Mesenchymal stem cell (in vitro differentiated cells and primary cell): ENCODE results near the gene NLRP6.

ENCODE experiments used
- DNase-seq: peaks from one replicate; pipeline ENCODE4 v3.0.0-alpha.2; 2013
- H2AFZ ChIP-seq: one replicate; pipeline ENCODE4 v1.6.1; 2013; ENCODE audit warnings: low read depth, mild to moderate bottlenecking, control low read depth, inconsistent platforms, low read length, moderate library complexity
- H2AK5ac ChIP-seq: 2 replicates; pipeline ENCODE4 v1.6.1; 2013; ENCODE audit warnings: low read length, moderate library complexity, mild to moderate bottlenecking, inconsistent platforms; ENCODE audit not compliant: severe bottlenecking
- H2BK120ac ChIP-seq: one replicate; pipeline ENCODE4 v1.6.1; 2013; ENCODE audit warnings: low read depth, mild to moderate bottlenecking, inconsistent platforms, low read length, moderate library complexity
- H2BK12ac ChIP-seq, 2 experiments: one replicate each; pipeline ENCODE4 v1.6.1; 2013; ENCODE audit warnings: inconsistent platforms in 2 of 2, low read length in 2 of 2, mild to moderate bottlenecking in 2 of 2, moderate library complexity in 2 of 2, control low read depth in 1 of 2
- H2BK15ac ChIP-seq: one replicate; pipeline ENCODE4 v1.6.1; 2013; ENCODE audit warnings: mild to moderate bottlenecking, low read depth, inconsistent platforms; ENCODE audit not compliant: poor library complexity, severe bottlenecking
- H2BK5ac ChIP-seq: 2 replicates; pipeline ENCODE4 v1.6.1; 2013; ENCODE audit warnings: low read depth, mild to moderate bottlenecking, low read length, control low read depth, inconsistent platforms; ENCODE audit not compliant: poor library complexity, severe bottlenecking
- H3K14ac ChIP-seq, 2 experiments: one replicate each; pipeline ENCODE4 v1.6.1; 2013; ENCODE audit warnings: inconsistent platforms in 2 of 2, low read length in 2 of 2, control low read depth in 1 of 2, mild to moderate bottlenecking in 1 of 2, moderate library complexity in 1 of 2
- H3K18ac ChIP-seq, 2 experiments: one replicate each; pipeline ENCODE4 v1.6.1; 2013; ENCODE audit warnings: inconsistent platforms in 2 of 2, low read length in 2 of 2, control low read depth in 1 of 2, low read depth in 1 of 2, mild to moderate bottlenecking in 1 of 2
- H3K23ac ChIP-seq, 2 experiments: one replicate each; pipeline ENCODE4 v1.6.1; 2013; ENCODE audit warnings: inconsistent platforms in 2 of 2, low read length in 2 of 2, mild to moderate bottlenecking in 2 of 2, moderate library complexity in 2 of 2, control low read depth in 1 of 2
- H3K27ac ChIP-seq: 2 replicates; pipeline ENCODE4 v1.5.1; 2013; ENCODE audit warnings: mild to moderate bottlenecking, moderate library complexity, low read length, control low read depth, inconsistent platforms; ENCODE audit not compliant: poor library complexity, severe bottlenecking
- H3K27me3 ChIP-seq, 2 experiments: 2 replicates each; pipeline versions ENCODE4 v1.6.1 to v1.7.0; 2013; ENCODE audit warnings: low read length in 2 of 2, mild to moderate bottlenecking in 2 of 2, moderate library complexity in 2 of 2, control low read depth in 1 of 2, inconsistent platforms in 1 of 2; ENCODE audit not compliant: control insufficient read depth in 1 of 2, insufficient read depth in 1 of 2
- H3K36me3 ChIP-seq, 2 experiments: 2 replicates each; pipeline versions ENCODE4 v1.6.1 to v1.7.0; 2013; ENCODE audit warnings: low read length in 2 of 2, control low read depth in 1 of 2, inconsistent platforms in 1 of 2, low read depth in 1 of 2, mild to moderate bottlenecking in 1 of 2; ENCODE audit not compliant: insufficient read depth in 2 of 2, control insufficient read depth in 1 of 2
- H3K4ac ChIP-seq, 2 experiments: one replicate each; pipeline ENCODE4 v1.6.1; 2013; ENCODE audit warnings: inconsistent platforms in 2 of 2, low read length in 2 of 2, mild to moderate bottlenecking in 2 of 2, moderate library complexity in 2 of 2, control low read depth in 1 of 2, low read depth in 1 of 2
- H3K4me1 ChIP-seq: 2 replicates; pipeline ENCODE4 v1.6.1; 2013; ENCODE audit warnings: low read depth, low read length, control low read depth; ENCODE audit not compliant: control insufficient read depth, insufficient read depth
- H3K4me2 ChIP-seq: 2 replicates; pipeline ENCODE4 v1.6.1; 2013; ENCODE audit warnings: low read length, mild to moderate bottlenecking, inconsistent platforms; ENCODE audit not compliant: poor library complexity, severe bottlenecking
- H3K4me3 ChIP-seq, 2 experiments: 2 replicates each; pipeline versions ENCODE4 v1.5.1 to v1.7.0; 2013; ENCODE audit warnings: low read length in 2 of 2, mild to moderate bottlenecking in 2 of 2, control low read depth in 1 of 2, low read depth in 1 of 2; ENCODE audit not compliant: insufficient read depth in 1 of 2
- H3K79me1 ChIP-seq: replicated peaks from 2 replicates; pipeline ENCODE4 v1.6.1; 2013; ENCODE audit warnings: mild to moderate bottlenecking, control low read depth, low read length, inconsistent platforms; ENCODE audit not compliant: poor library complexity, severe bottlenecking
- H3K9ac ChIP-seq: 2 replicates; pipeline ENCODE4 v1.7.0; 2013; ENCODE audit warnings: mild to moderate bottlenecking, low read length, moderate library complexity
- H3K9me3 ChIP-seq: 2 replicates; pipeline ENCODE4 v1.7.0; 2013; ENCODE audit warnings: mild to moderate bottlenecking, low read length; ENCODE audit not compliant: control insufficient read depth
- H4K8ac ChIP-seq: one replicate; pipeline ENCODE4 v1.6.1; 2013; ENCODE audit warnings: inconsistent platforms, mild to moderate bottlenecking, low read length, moderate library complexity
- H4K91ac ChIP-seq: one replicate; pipeline ENCODE4 v1.6.1; 2013; ENCODE audit warnings: mild to moderate bottlenecking, low read length, inconsistent platforms
- WGBS: methylation state at CpG from one replicate; pipeline ENCODE4 v1.1.7; 2013; ENCODE audit warnings: mixed read lengths; 5-methylcytosine and 5-hydroxymethylcytosine counted together

NLRP6 gene

GRCh38 chr11:255816-256215 lies 22.4 kb upstream of the NLRP6 start:
- no peak overlapping the region for H3K27ac ChIP-seq
- H3K27me3 ChIP-seq = peaks cover 0 to 34% of the 10 kb centered on the region in 2 experiments
- H3K4ac ChIP-seq = no peak overlapping the region
- peaks cover 3% of the 10 kb centered on the region for H3K79me1 ChIP-seq
- H3K9ac ChIP-seq = no peak overlapping the region
- no peak overlapping the region for H3K23ac ChIP-seq
- H4K91ac ChIP-seq = no peak overlapping the region
- H3K36me3 ChIP-seq = peaks cover 29 to 32% of the 10 kb centered on the region in 2 experiments
- DNase-seq = no peak
- no peaks in the 10 kb centered on the region for H3K9me3 ChIP-seq
- H2BK12ac ChIP-seq = no peak overlapping the region
- H3K4me1 ChIP-seq = no peaks in the 10 kb centered on the region
- no peak overlapping the region for H3K14ac ChIP-seq
- H2AK5ac ChIP-seq = no peak overlapping the region
- H2AFZ ChIP-seq = no peak overlapping the region
- H2BK15ac ChIP-seq = peak overlapping the region; percentile 26
- no peak overlapping the region for H3K4me3 ChIP-seq
- H4K8ac ChIP-seq = no peak overlapping the region
- no peak overlapping the region for H3K18ac ChIP-seq
- no peak overlapping the region for H2BK5ac ChIP-seq
- 98% methylated on average over 2 of the region's 2 CpGs for WGBS
- no peak overlapping the region for H2BK120ac ChIP-seq
- H3K4me2 ChIP-seq = no peak overlapping the region

- Histone ChIP-seq H2AK5ac (no peak overlapping the region), H3K4ac (no peak overlapping the region), H3K4me1 (no peaks in the 10 kb centered on the region), H3K79me1 (peaks cover under 1% of the 10 kb centered on the region), H2BK15ac (no peak overlapping the region), H2BK120ac (no peak overlapping the region), H3K4me3 (no peak overlapping the region), H2BK5ac (no peak overlapping the region), H4K8ac (no peak overlapping the region), H3K27me3 (peaks cover 0 to 34% of the 10 kb centered on the region in 2 experiments), H2AFZ (no peak overlapping the region), H3K9ac (no peak overlapping the region), H3K9me3 (no peaks in the 10 kb centered on the region), H4K91ac (no peak overlapping the region), H3K14ac (no peak overlapping the region), H3K27ac (no peak overlapping the region), H3K36me3 (peaks cover 19% of the 10 kb centered on the region in 2 experiments), H2BK12ac (no peak overlapping the region), H3K4me2 (no peak overlapping the region), H3K18ac (no peak overlapping the region), H3K23ac (peak overlapping the region in 1 of 2 experiments; percentile 67)
- WGBS = 86% methylated on average over 12 of the region's 14 CpGs
- no peak for DNase-seq
Observed at GRCh38 chr11:256952-257737, 21.1 kb upstream of the NLRP6 start.

- 84% methylated on average over 15 of the region's 15 CpGs for WGBS
- no peaks in the 10 kb centered on the region for H3K79me1 ChIP-seq
- no peak overlapping the region for H3K23ac ChIP-seq
- H4K8ac ChIP-seq = no peak overlapping the region
- no peak for DNase-seq
- H2AK5ac ChIP-seq = no peak overlapping the region
- H3K14ac ChIP-seq = peak overlapping the region in 1 of 2 experiments; percentile 8
- no peak overlapping the region for H2BK5ac ChIP-seq
- H2AFZ ChIP-seq = no peak overlapping the region
- H4K91ac ChIP-seq = no peak overlapping the region
- no peak overlapping the region for H3K4me3 ChIP-seq
- no peaks in the 10 kb centered on the region for H3K4me1 ChIP-seq
- H3K4ac ChIP-seq = no peak overlapping the region
- H3K4me2 ChIP-seq = no peak overlapping the region
- peaks cover 0 to 34% of the 10 kb centered on the region in 2 experiments for H3K27me3 ChIP-seq
- no peak overlapping the region for H2BK15ac ChIP-seq
- no peaks in the 10 kb centered on the region for H3K9me3 ChIP-seq
- H3K36me3 ChIP-seq = peaks cover 11% of the 10 kb centered on the region in 2 experiments
- H2BK12ac ChIP-seq = no peak overlapping the region
- H3K9ac ChIP-seq = no peak overlapping the region
- no peak overlapping the region for H3K27ac ChIP-seq
- H2BK120ac ChIP-seq = no peak overlapping the region
- no peak overlapping the region for H3K18ac ChIP-seq
Observed at GRCh38 chr11:257766-258493, 20.3 kb upstream of the NLRP6 start.

GRCh38 chr11:259413-259812 lies 18.8 kb upstream of the NLRP6 start:
- no peak overlapping the region for H4K91ac ChIP-seq
- no peak overlapping the region for H3K23ac ChIP-seq
- no peak overlapping the region for H3K27ac ChIP-seq
- no peak overlapping the region for H2AFZ ChIP-seq
- H3K18ac ChIP-seq = no peak overlapping the region
- H3K27me3 ChIP-seq = peaks cover 0 to 34% of the 10 kb centered on the region in 2 experiments
- H3K4me2 ChIP-seq = no peak overlapping the region
- no peak overlapping the region for H3K14ac ChIP-seq
- H2BK12ac ChIP-seq = no peak overlapping the region
- H4K8ac ChIP-seq = no peak overlapping the region
- no peaks in the 10 kb centered on the region for H3K79me1 ChIP-seq
- H2BK5ac ChIP-seq = no peak overlapping the region
- H3K9ac ChIP-seq = no peak overlapping the region
- H3K4ac ChIP-seq = no peak overlapping the region
- H3K4me3 ChIP-seq = no peak overlapping the region
- H2BK15ac ChIP-seq = no peak overlapping the region
- no peak for DNase-seq
- no peak overlapping the region for H2BK120ac ChIP-seq
- H3K9me3 ChIP-seq = no peaks in the 10 kb centered on the region
- no peaks in the 10 kb centered on the region for H3K36me3 ChIP-seq
- no peak overlapping the region for H2AK5ac ChIP-seq
- no peaks in the 10 kb centered on the region for H3K4me1 ChIP-seq
- WGBS = 87% methylated on average over 2 of the region's 10 CpGs
